Measurements from ENCODE around the gene GGTLC1. TPM values are rescaled to one million over a fixed set of nuclear protein-coding genes. Genes with fewer than 3 reads are reported as not detected.

Gene GGTLC1
- total RNA-seq = not detected in 2 replicates

DNA sequence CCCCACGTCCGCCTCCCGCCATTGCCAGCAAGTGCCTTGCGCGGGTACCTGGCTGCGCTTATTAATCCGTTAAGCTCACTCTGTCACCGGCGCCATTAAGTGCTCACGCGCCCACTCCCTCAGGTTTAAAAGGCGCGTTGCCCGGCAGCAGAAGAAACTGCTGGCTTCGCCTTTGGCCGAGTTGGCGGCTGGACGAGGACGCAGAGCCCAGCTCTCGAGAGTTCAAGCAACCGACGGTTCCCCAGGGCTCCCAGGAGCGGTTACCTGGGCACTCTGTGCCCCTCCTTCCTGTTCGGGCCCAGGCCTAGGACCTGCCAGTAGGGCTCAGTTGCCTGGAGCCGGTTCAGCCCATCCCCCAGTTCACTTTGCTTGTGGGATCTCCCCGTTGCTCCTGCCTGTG lies at the start of gene GGTLC1:
Gene GGTLC1, minus strand, starts transcription at position 219 of the 400 bp plus-strand sequence. CDS start 2,168 bp downstream, outside the sequence.
- TF ChIP-seq, protein P1, sequence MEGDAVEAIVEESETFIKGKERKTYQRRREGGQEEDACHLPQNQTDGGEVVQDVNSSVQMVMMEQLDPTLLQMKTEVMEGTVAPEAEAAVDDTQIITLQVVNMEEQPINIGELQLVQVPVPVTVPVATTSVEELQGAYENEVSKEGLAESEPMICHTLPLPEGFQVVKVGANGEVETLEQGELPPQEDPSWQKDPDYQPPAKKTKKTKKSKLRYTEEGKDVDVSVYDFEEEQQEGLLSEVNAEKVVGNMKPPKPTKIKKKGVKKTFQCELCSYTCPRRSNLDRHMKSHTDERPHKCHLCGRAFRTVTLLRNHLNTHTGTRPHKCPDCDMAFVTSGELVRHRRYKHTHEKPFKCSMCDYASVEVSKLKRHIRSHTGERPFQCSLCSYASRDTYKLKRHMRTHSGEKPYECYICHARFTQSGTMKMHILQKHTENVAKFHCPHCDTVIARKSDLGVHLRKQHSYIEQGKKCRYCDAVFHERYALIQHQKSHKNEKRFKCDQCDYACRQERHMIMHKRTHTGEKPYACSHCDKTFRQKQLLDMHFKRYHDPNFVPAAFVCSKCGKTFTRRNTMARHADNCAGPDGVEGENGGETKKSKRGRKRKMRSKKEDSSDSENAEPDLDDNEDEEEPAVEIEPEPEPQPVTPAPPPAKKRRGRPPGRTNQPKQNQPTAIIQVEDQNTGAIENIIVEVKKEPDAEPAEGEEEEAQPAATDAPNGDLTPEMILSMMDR (conservative IDR thresholded peaks at IDR 0.05; ENCODE audit: low read depth, low read length) = no peak
- DNase-seq (ENCODE audit: low read depth) = no peak

DNA sequence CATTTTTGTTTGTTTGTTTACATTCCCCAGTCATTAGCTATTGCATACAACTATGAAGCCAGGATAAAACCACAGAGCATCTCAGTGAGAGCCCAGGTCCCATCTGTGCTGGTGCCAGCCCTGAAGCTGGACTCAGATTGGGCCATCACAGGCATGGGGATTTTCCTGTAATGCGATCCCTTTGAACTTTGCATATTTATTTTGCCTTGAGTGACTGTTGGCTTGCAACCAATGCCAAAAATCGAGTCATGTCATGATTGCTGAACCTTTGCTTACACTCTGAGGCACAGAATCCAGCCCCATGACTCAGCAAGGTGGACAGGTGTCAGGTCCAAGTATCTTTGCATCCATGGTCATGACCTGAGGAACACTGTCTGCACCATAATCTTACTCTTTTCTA lies 46.2 kb upstream of the GGTLC1 start:
- DNase-seq (ENCODE audit: low read depth) = peak; percentile 1
- no peak overlapping the region for H3K4me3 ChIP-seq (ENCODE audit: low read depth, low read length)
- TF ChIP-seq, protein P1 (conservative IDR thresholded peaks at IDR 0.05; ENCODE audit: low read depth, low read length) = no peak

More for the DNA sequence above, at the start of gene GGTLC1:
- H3K4me3 ChIP-seq (ENCODE audit: low read depth, low read length) = no peak within 1 kb of the TSS

DNA sequence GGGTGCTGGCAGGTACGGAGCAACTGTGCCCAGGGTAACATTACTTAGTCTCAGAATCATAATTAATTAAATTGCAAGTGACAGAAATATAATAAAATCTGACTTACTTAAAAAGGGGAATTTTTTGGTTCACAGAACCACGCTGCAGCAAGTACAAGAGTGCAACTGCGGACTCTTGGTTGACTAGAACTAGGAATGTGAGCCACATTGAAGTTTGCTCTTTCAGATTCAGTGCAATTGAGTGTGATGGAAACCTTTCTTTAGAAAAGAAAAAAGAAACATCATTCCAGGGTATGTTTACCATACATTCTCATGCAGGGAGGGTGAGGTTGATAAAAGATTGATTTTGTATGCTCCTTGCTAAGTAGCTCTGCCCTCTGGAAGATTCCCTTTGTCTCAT lies 45.0 kb upstream of the GGTLC1 start:
- TF ChIP-seq, protein P1 (conservative IDR thresholded peaks at IDR 0.05; ENCODE audit: low read depth, low read length) = no peak
- DNase-seq (ENCODE audit: low read depth) = no peak
- H3K4me3 ChIP-seq (ENCODE audit: low read depth, low read length) = no peak overlapping the region

DNA sequence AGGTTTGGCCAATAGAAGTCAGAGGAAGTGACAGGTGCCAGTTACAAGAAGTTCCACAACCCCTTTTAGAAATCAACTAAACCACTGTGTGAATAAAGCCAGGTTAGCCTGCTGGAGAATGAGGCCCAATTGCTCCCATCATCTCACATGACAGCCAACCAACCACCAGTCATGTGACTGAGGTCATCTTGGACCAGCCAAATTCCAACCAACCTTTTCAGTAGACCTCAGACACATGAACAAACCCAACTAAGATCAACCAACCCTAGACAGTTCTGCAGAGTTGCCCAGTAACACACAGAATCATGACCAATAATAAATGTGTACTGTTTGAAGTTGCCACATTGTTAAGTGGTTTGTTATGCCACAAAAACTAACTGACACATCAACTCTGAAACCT lies 44.6 kb upstream of the GGTLC1 start:
- no peak overlapping the region for H3K4me3 ChIP-seq (ENCODE audit: low read depth, low read length)
- TF ChIP-seq, protein P1 (conservative IDR thresholded peaks at IDR 0.05; ENCODE audit: low read depth, low read length) = no peak
- DNase-seq (ENCODE audit: low read depth) = no peak

DNA sequence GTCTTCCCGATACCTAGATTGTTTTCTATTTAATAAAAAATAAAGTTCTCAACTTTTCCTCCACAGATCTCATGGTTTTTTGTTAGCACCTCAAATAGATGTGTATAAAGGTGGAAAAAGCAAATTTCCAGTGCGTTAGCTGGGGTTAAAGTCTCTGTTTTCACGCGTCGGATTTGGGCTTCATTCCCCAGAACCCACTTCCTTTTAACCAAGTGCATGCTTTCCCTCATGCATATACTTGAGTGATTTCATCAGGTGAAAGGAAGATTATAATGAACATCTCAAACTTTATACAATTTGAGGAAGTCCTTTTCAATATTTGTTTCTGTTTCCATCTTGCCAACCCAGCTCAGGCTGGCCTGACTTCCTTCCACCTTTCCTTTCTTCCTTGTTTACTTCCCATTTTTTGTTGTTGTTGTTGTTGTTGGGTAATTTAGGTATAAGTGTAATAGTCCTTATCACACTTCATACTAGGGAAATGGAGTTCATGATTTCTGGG lies 43.9 kb upstream of the GGTLC1 start:
- TF ChIP-seq, protein P1 (conservative IDR thresholded peaks at IDR 0.05; ENCODE audit: low read depth, low read length) = no peak
- H3K4me3 ChIP-seq (ENCODE audit: low read depth, low read length) = no peak overlapping the region
- DNase-seq (ENCODE audit: low read depth) = no peak

DNA sequence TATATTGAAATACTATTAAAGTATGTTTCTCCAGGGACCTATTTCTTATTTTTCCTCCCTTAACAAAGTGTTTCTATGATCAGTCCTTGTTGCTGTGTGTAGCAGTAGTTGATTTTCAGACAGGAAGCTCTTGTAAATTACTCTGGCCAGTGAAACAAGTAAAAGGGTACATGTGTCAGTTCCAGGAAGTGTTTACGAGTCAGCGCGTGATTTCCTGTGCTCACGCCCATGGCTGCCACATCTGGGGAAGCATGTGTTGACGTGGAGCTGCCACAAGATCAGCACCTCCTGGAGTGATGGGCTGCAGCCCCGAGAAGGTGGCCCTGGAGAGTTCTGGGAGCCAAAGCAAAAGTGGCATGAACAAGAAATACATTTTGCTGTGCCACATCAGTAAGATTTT lies 38.6 kb upstream of the GGTLC1 start:
- TF ChIP-seq, protein P1 (conservative IDR thresholded peaks at IDR 0.05; ENCODE audit: low read depth, low read length) = no peak
- DNase-seq (ENCODE audit: low read depth) = no peak
- H3K4me3 ChIP-seq (ENCODE audit: low read depth, low read length) = no peak overlapping the region

DNA sequence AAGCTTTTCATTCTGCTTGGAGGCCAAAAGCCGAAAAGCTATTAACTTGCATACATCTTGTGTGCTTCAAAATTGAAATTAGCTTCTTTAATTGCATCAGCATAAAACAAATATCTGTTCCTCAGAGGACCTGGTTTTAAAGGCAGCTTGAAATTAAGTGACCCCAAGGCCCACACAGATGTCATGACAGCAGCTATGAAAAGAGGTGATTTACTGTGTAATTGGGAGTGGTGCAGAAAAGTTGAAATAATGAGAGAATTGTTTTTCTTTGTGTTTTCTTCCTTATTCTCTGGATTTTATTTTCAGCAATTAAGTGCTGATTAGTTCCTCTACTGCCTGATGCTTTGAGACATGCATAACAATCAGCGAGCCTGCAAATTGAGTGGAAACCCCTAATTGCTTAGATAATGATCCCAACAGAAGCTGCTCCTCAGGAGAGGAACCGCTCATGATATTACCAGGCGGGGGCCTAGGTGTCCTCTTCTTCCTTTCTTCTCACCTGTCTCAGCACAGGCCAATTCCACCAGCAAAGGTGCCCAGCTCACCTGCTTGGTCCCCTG lies 34.1 kb upstream of the GGTLC1 start:
- H3K4me3 ChIP-seq (ENCODE audit: low read depth, low read length) = no peak overlapping the region
- TF ChIP-seq, protein P1 (conservative IDR thresholded peaks at IDR 0.05; ENCODE audit: low read depth, low read length) = no peak
- DNase-seq (ENCODE audit: low read depth) = no peak

All from epithelial cell of proximal tubule (primary cell).